Measurements from ENCODE around the gene JADE2.

DNA sequence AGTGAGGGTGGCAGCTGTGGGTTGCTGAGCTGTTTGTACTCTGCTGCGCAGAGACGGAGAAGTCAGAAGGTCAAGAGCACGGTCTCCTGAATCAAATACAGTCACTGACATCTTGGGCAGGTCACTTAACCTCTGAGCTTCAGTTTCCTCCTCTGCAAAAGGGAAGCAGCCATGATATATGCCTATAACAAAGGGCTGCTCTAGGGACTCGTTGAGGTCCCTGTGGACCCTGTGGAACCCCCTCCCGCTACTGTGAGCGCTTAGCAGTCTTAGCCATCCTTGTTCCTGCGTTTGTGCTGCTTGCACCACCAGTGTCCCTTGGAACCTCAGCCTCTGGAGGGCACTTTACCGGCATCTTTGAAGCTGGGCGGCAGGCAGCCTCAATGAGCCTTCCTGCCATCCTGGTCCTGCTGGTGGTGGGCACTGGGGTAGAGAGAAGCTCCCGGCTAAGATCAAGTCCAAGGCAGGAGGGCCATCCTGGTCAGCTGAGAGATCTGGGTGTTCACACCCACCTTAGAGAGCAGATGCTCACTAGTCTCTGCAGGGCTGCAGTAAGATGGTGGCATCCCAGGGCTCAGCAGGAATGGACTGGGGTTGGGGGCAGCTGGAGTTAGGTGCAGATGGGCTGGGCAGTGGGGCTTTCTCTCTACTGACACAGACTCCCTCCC, 8.7 kb downstream of the JADE2 start:
- no peak for TF ChIP-seq EZH2phosphoT487 (IDR thresholded peaks at IDR 0.05; ENCODE audit: low read depth, severe bottlenecking, unreplicated experiment)
- TF ChIP-seq, protein P1, sequence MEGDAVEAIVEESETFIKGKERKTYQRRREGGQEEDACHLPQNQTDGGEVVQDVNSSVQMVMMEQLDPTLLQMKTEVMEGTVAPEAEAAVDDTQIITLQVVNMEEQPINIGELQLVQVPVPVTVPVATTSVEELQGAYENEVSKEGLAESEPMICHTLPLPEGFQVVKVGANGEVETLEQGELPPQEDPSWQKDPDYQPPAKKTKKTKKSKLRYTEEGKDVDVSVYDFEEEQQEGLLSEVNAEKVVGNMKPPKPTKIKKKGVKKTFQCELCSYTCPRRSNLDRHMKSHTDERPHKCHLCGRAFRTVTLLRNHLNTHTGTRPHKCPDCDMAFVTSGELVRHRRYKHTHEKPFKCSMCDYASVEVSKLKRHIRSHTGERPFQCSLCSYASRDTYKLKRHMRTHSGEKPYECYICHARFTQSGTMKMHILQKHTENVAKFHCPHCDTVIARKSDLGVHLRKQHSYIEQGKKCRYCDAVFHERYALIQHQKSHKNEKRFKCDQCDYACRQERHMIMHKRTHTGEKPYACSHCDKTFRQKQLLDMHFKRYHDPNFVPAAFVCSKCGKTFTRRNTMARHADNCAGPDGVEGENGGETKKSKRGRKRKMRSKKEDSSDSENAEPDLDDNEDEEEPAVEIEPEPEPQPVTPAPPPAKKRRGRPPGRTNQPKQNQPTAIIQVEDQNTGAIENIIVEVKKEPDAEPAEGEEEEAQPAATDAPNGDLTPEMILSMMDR (IDR thresholded peaks at IDR 0.05; ENCODE audit: poor library complexity), result no peak
- no peak for TF ChIP-seq EZH2 (IDR thresholded peaks at IDR 0.05; ENCODE audit: borderline replicate concordance)
